ENCODE measurements around the gene CSNK1A1. TPM values are rescaled to one million over a fixed set of nuclear protein-coding genes. Genes with fewer than 3 reads are reported as not detected.

CSNK1A1 gene
- polyA plus RNA-seq, 3 donors, result 75.7 to 131 (median 103) TPM

GRCh38 chr5:149549461-149550267 lies 1.6 kb downstream of the CSNK1A1 start:
- H3K9me3 ChIP-seq (replicated peaks in 1 of 2; ENCODE audit: control insufficient read depth in 1 of 2, insufficient read depth in 1 of 2, low read length in 2 of 2), result no peaks in the 10 kb centered on the region
- H3K27ac Mint-ChIP-seq, result peak overlapping the region; percentile 99 to 100 (median 99)
- H3K27me3 Mint-ChIP-seq (ENCODE audit: low read depth in 3 of 3), result peaks cover 0 to 2% (median 0%) of the 10 kb centered on the region in 3 donors
- peaks cover 0 to 6% (median 0%) of the 10 kb centered on the region in 7 donors for H3K9me3 Mint-ChIP-seq
- H3K4me1 Mint-ChIP-seq, result peaks cover 24% of the 10 kb centered on the region
- peak overlapping the region; percentile 97 to 98 for H3K4me3 Mint-ChIP-seq
- peaks cover 30 to 46% of the 10 kb centered on the region in 2 donors for H3K36me3 ChIP-seq (replicated peaks in 1 of 2; ENCODE audit: control insufficient read depth in 1 of 2, insufficient read depth in 2 of 2, low read length in 2 of 2)
- no peak for TF ChIP-seq CTCF (IDR thresholded peaks at IDR 0.05)
- peaks cover 55% of the 10 kb centered on the region for H4K20me1 ChIP-seq (ENCODE audit: insufficient read depth, low read length)
- WGBS (ENCODE audit: insufficient coverage), result 0% methylated on average over 7 of the region's 25 CpGs
- peak overlapping the region; percentile 1 for H2AFZ ChIP-seq (ENCODE audit: insufficient read depth, low read depth, low read length, poor library complexity, severe bottlenecking)
- peaks cover 71% of the 10 kb centered on the region for H3K79me2 ChIP-seq (ENCODE audit: insufficient read depth, low read length)
- H3K27me3 ChIP-seq (ENCODE audit: control insufficient read depth in 2 of 2, insufficient read depth in 2 of 2, low read length in 2 of 2), result no peaks in the 10 kb centered on the region
- DNase-seq, result peak; percentile 56 to 80 (median 67)
- H3K27ac ChIP-seq (ENCODE audit: low read depth in 1 of 2, low read length in 2 of 2), result peak overlapping the region; percentile 96 to 98
- peak overlapping the region; percentile 89 for H3K4me2 ChIP-seq (replicated peaks; ENCODE audit: extremely low read depth, low read length, poor library complexity, severe bottlenecking)
- peaks cover 22 to 36% of the 10 kb centered on the region in 2 donors for H3K4me1 ChIP-seq (ENCODE audit: control insufficient read depth in 1 of 2, insufficient read depth in 2 of 2, low read length in 2 of 2)
- H3K9ac ChIP-seq (ENCODE audit: insufficient read depth, low read length, poor library complexity, severe bottlenecking), result peak overlapping the region; percentile 99
- peak overlapping the region; percentile 88 to 100 (median 91) for H3K4me3 ChIP-seq (replicated peaks in 1 of 3; ENCODE audit: low read depth in 2 of 3, low read length in 3 of 3)
- intact Hi-C loops (cut with micrococcal nuclease), result loop anchor here in 1 of 2 donors (5.0 kb wide), 1 partner anchor 37 kb away; no protein-coding TSS in a partner anchor
- peaks cover 39 to 46% of the 10 kb centered on the region in 2 donors for H3K36me3 Mint-ChIP-seq

GRCh38 chr5:149546974-149547373 lies 4.3 kb downstream of the CSNK1A1 start:
- H3K4me3 Mint-ChIP-seq, result peak overlapping the region in 1 of 2 donors; percentile 45
- peaks cover 78% of the 10 kb centered on the region for H4K20me1 ChIP-seq (ENCODE audit: insufficient read depth, low read length)
- H3K27ac ChIP-seq (ENCODE audit: low read depth in 1 of 2, low read length in 2 of 2), result peak overlapping the region in 1 of 2 donors; percentile 51

More at GRCh38 chr5:149546974-149547373, 4.3 kb downstream of the CSNK1A1 start:
- Histone ChIP-seq H3K36me3 (replicated peaks in 1 of 2; ENCODE audit: control insufficient read depth in 1 of 2, insufficient read depth in 2 of 2, low read length in 2 of 2) (peaks cover 43 to 65% of the 10 kb centered on the region in 2 donors), H3K4me1 (ENCODE audit: control insufficient read depth in 1 of 2, insufficient read depth in 2 of 2, low read length in 2 of 2) (peaks cover 30 to 40% of the 10 kb centered on the region in 2 donors), H3K4me3 (replicated peaks in 1 of 3; ENCODE audit: low read depth in 2 of 3, low read length in 3 of 3) (no peak overlapping the region), H3K79me2 (ENCODE audit: insufficient read depth, low read length) (peaks cover 92% of the 10 kb centered on the region), H3K27me3 (ENCODE audit: control insufficient read depth in 2 of 2, insufficient read depth in 2 of 2, low read length in 2 of 2) (no peaks in the 10 kb centered on the region), H3K9me3 (replicated peaks in 1 of 2; ENCODE audit: control insufficient read depth in 1 of 2, insufficient read depth in 1 of 2, low read length in 2 of 2) (no peaks in the 10 kb centered on the region), H3K9ac (ENCODE audit: insufficient read depth, low read length, poor library complexity, severe bottlenecking) (no peak overlapping the region), H3K4me2 (replicated peaks; ENCODE audit: extremely low read depth, low read length, poor library complexity, severe bottlenecking) (no peak overlapping the region), H2AFZ (ENCODE audit: insufficient read depth, low read depth, low read length, poor library complexity, severe bottlenecking) (no peak overlapping the region)
- intact Hi-C loops (cut with micrococcal nuclease), result no loop called here
- no peak for TF ChIP-seq CTCF (IDR thresholded peaks at IDR 0.05)
- Mint-ChIP-seq H3K4me1 (peaks cover 30% of the 10 kb centered on the region), H3K27ac (peak overlapping the region in 5 of 7 donors; percentile 26 to 90 (median 60)), H3K36me3 (peaks cover 48 to 61% of the 10 kb centered on the region in 2 donors), H3K9me3 (peaks cover 0 to 6% (median 0%) of the 10 kb centered on the region in 7 donors), H3K27me3 (ENCODE audit: low read depth in 3 of 3) (peaks cover 0 to 2% (median 0%) of the 10 kb centered on the region in 3 donors)
- no peak for DNase-seq
